Gastrocnemius medialis (tissue), 4 donors: ENCODE data around the gene RYR2.

ENCODE experiments used
- POLR2A ChIP-seq, 2 donors: fragments of 450-650 bp; IDR thresholded peaks; one replicate each; pipeline ENCODE4 v1.6.1; 2017; ENCODE audit warnings: antibody characterized with exemption in 2 of 2, mild to moderate bottlenecking in 2 of 2, moderate library complexity in 2 of 2
- TF ChIP-seq, protein P1 (sequence below), 5 experiments: fragments of 450-650 bp in 3 of 5; fragments of 200-600 bp in 2 of 5; sonication (generic) in 2 of 5; IDR thresholded peaks in 4 of 5; conservative IDR thresholded peaks in 1 of 5; 1 replicate in 4 of 5; 2 replicates in 1 of 5; pipeline ENCODE4 v1.5.1; 2016 to 2019; ENCODE audit warnings: antibody characterized with exemption in 5 of 5, mild to moderate bottlenecking in 3 of 5, moderate library complexity in 3 of 5

- TF ChIP-seq, protein P1, sequence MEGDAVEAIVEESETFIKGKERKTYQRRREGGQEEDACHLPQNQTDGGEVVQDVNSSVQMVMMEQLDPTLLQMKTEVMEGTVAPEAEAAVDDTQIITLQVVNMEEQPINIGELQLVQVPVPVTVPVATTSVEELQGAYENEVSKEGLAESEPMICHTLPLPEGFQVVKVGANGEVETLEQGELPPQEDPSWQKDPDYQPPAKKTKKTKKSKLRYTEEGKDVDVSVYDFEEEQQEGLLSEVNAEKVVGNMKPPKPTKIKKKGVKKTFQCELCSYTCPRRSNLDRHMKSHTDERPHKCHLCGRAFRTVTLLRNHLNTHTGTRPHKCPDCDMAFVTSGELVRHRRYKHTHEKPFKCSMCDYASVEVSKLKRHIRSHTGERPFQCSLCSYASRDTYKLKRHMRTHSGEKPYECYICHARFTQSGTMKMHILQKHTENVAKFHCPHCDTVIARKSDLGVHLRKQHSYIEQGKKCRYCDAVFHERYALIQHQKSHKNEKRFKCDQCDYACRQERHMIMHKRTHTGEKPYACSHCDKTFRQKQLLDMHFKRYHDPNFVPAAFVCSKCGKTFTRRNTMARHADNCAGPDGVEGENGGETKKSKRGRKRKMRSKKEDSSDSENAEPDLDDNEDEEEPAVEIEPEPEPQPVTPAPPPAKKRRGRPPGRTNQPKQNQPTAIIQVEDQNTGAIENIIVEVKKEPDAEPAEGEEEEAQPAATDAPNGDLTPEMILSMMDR (IDR thresholded peaks at IDR 0.05 in 4 of 5, conservative IDR thresholded peaks at IDR 0.05 in 1 of 5), result no peak
- no peak for TF ChIP-seq POLR2A (IDR thresholded peaks at IDR 0.05)
Observed at GRCh38 chr1:237247442-237247841, 205.5 kb downstream of the RYR2 start.
